ENCODE data around the gene CRYAA. TPM values are rescaled to one million over a fixed set of nuclear protein-coding genes. Genes with fewer than 3 reads are reported as not detected.
"Not testable (repeated sequence)": the region's sequence is repeated elsewhere in the genome, so short reads cannot be mapped to it uniquely, and the experiment has no call there.

CRYAA gene
- total RNA-seq, 1 donor from 2014 or later, result not detected

GRCh38 chr21:43174998-43175397 lies 6.2 kb downstream of the CRYAA start:
- intact Hi-C loops (cut with DNase I); DNase-seq (ENCODE audit: low spot score): not testable (repeated sequence)

- intact Hi-C loops (cut with DNase I); DNase-seq (ENCODE audit: low spot score): not testable (repeated sequence)
Observed at GRCh38 chr21:43176621-43177020, 7.8 kb downstream of the CRYAA start.

- intact Hi-C loops (cut with DNase I); DNase-seq (ENCODE audit: low spot score): not testable (repeated sequence)
Observed at GRCh38 chr21:43177043-43177906, 8.5 kb downstream of the CRYAA start.

- DNase-seq (ENCODE audit: low spot score); intact Hi-C loops (cut with DNase I): not testable (repeated sequence)
Observed at GRCh38 chr21:43178175-43178826, 9.5 kb downstream of the CRYAA start.

- intact Hi-C loops (cut with DNase I); DNase-seq (ENCODE audit: low spot score): not testable (repeated sequence)
Observed at GRCh38 chr21:43181033-43181432, 12.2 kb downstream of the CRYAA start.

GRCh38 chr21:43187268-43187667 lies 18.5 kb downstream of the CRYAA start:
- DNase-seq (ENCODE audit: low spot score); intact Hi-C loops (cut with DNase I): not testable (repeated sequence)

- intact Hi-C loops (cut with DNase I), result no loop called here
- DNase-seq (ENCODE audit: low spot score), result no peak
Observed at GRCh38 chr21:43187715-43188114, 18.9 kb downstream of the CRYAA start.

GRCh38 chr21:43188181-43188580 lies 19.4 kb downstream of the CRYAA start:
- no peak for DNase-seq (ENCODE audit: low spot score)
- intact Hi-C loops (cut with DNase I), result no loop called here

- DNase-seq (ENCODE audit: low spot score), result peak; percentile 70
- intact Hi-C loops (cut with DNase I), result no loop called here
Observed at GRCh38 chr21:43188592-43189210, 19.9 kb downstream of the CRYAA start.

GRCh38 chr21:43189936-43190335 lies 21.1 kb downstream of the CRYAA start:
- no peak for DNase-seq (ENCODE audit: low spot score)
- intact Hi-C loops (cut with DNase I), result no loop called here

GRCh38 chr21:43190544-43190943 lies 21.7 kb downstream of the CRYAA start:
- DNase-seq (ENCODE audit: low spot score), result no peak
- intact Hi-C loops (cut with DNase I), result no loop called here

- no peak for DNase-seq (ENCODE audit: low spot score)
Observed at GRCh38 chr21:43190951-43191350, 22.1 kb downstream of the CRYAA start.

GRCh38 chr21:43191521-43191920 lies 22.7 kb downstream of the CRYAA start:
- DNase-seq (ENCODE audit: low spot score), result no peak
- intact Hi-C loops (cut with DNase I), result no loop called here

More at GRCh38 chr21:43190951-43191350, 22.1 kb downstream of the CRYAA start:
- intact Hi-C loops (cut with DNase I), result no loop called here

- intact Hi-C loops (cut with DNase I), result no loop called here
Observed at GRCh38 chr21:43191971-43192370, 23.2 kb downstream of the CRYAA start.

GRCh38 chr21:43192501-43193081 lies 23.8 kb downstream of the CRYAA start:
- intact Hi-C loops (cut with DNase I), result no loop called here
- no peak for DNase-seq (ENCODE audit: low spot score)

More at GRCh38 chr21:43191971-43192370, 23.2 kb downstream of the CRYAA start:
- DNase-seq (ENCODE audit: low spot score), result no peak

GRCh38 chr21:43193088-43193650 lies 24.4 kb downstream of the CRYAA start:
- intact Hi-C loops (cut with DNase I), result no loop called here
- DNase-seq (ENCODE audit: low spot score), result no peak

GRCh38 chr21:43193651-43194302 lies 25.0 kb downstream of the CRYAA start:
- DNase-seq (ENCODE audit: low spot score), result peak; percentile 71
- intact Hi-C loops (cut with DNase I), result no loop called here

GRCh38 chr21:43194303-43195120 lies 25.7 kb downstream of the CRYAA start:
- peak; percentile 74 for DNase-seq (ENCODE audit: low spot score)
- intact Hi-C loops (cut with DNase I), result no loop called here

Measured in cardiac septum (tissue), 1 donor.